A549 (cell line): ENCODE data around the gene CDH4. TPM values are rescaled to one million over a fixed set of nuclear protein-coding genes. Genes with fewer than 3 reads are reported as not detected.

ENCODE experiments used
- ATAC-seq, 2 experiments: fragments of 200-7000 bp in 1 of 2; fragments of >200 bp in 1 of 2; cut with Nextera tagmentation in 1 of 2; cut with Tn5 transposase in 1 of 2; 3 replicates each; pipeline versions ENCODE4 v1.8.0 to v1.9.1; 2018 to 2020; ENCODE audit warnings: mild to moderate bottlenecking in 1 of 2, moderate library complexity in 1 of 2
- CTCF ChIA-PET: fragments of 300-600 bp; sonication (Branson Sonifier 250); formaldehyde crosslinking; extraction: SDS; loops from one replicate; lab custom pipeline; 2021; ENCODE audit warnings: antibody characterized with exemption, inconsistent platforms; lab: Yijun Ruan, JAX
- POLR2A ChIA-PET: fragments of 350-600 bp; formaldehyde crosslinking; extraction: SDS; loops from one replicate; lab custom pipeline; 2021; ENCODE audit warnings: antibody characterized with exemption, inconsistent platforms; lab: Yijun Ruan, JAX
- DNase-seq, 2 experiments: peaks; one replicate each; pipeline versions ENCODE4 v3.0.0 to v3.0.0-alpha.2; 2011 to 2016; ENCODE audit warnings: low read depth in 1 of 2, low spot score in 1 of 2
- FAIRE-seq: peaks from 2 replicates; lab custom pipeline; 2011; peaks lifted over from hg19 to GRCh38; lab: Jason Lieb, UNC
- H3K27ac ChIP-seq, 2 experiments: fragments of >200 bp; sonication (Bioruptor Twin); formaldehyde crosslinking; 3 replicates each; pipeline ENCODE4 v1.5.1; 2016 to 2017
- H3K4me1 ChIP-seq: fragments of >200 bp; sonication (Bioruptor Twin); formaldehyde crosslinking; 3 replicates; pipeline ENCODE4 v1.6.1; 2016
- H3K4me2 ChIP-seq: fragments of >200 bp; sonication (Bioruptor Twin); formaldehyde crosslinking; 3 replicates; pipeline ENCODE4 v1.6.1; 2016
- H3K4me3 ChIP-seq: fragments of >200 bp; sonication (Bioruptor Twin); formaldehyde crosslinking; 3 replicates; pipeline ENCODE4 v1.5.1; 2016
- H3K9me3 ChIP-seq: fragments of >200 bp; sonication (Bioruptor Twin); formaldehyde crosslinking; 3 replicates; pipeline ENCODE4 v1.6.1; 2016
- BHLHE40 ChIP-seq: IDR thresholded peaks from 2 replicates; pipeline ENCODE4 v1.6.1; 2012; ENCODE audit warnings: low read depth, low read length, inconsistent platforms
- CBX2 ChIP-seq: fragments of 200-600 bp; sonication (generic); IDR thresholded peaks from 2 replicates; pipeline ENCODE4 v1.6.1; 2016; ENCODE audit warnings: low read depth, mild to moderate bottlenecking, borderline replicate concordance
- CHD2 ChIP-seq: fragments of 150-350 bp; IDR thresholded peaks from 2 replicates; pipeline ENCODE4 v1.6.1; 2014; ENCODE audit warnings: low read length; ENCODE audit not compliant: partially characterized antibody
- EHF ChIP-seq: fragments of 250-450 bp; sonication (Bioruptor Pico); IDR thresholded peaks from 2 replicates; pipeline ENCODE4 v1.5.0; 2020; ENCODE audit warnings: mild to moderate bottlenecking
- EHMT2 ChIP-seq: fragments of 200-600 bp; sonication (generic); IDR thresholded peaks from 2 replicates; pipeline ENCODE4 v1.6.1; 2016; ENCODE audit warnings: antibody characterized with exemption, low read depth, mild to moderate bottlenecking, moderate library complexity
- EP300 ChIP-seq, 2 experiments: fragments of >200 bp; sonication (Bioruptor Twin); formaldehyde crosslinking; IDR thresholded peaks; 2 replicates in 1 of 2; 3 replicates in 1 of 2; pipeline ENCODE4 v1.6.1; 2016 to 2017
- FOSB ChIP-seq: fragments of 250-450 bp; sonication (Bioruptor Pico); IDR thresholded peaks from 2 replicates; pipeline ENCODE4 v1.5.0; 2020; ENCODE audit warnings: mild to moderate bottlenecking, moderate library complexity
- FOSL2 ChIP-seq, 2 experiments: fragments of 450-650 bp in 1 of 2; fragments of >200 bp in 1 of 2; sonication (Bioruptor Twin) in 1 of 2; formaldehyde crosslinking; IDR thresholded peaks; 2 replicates each; pipeline versions ENCODE4 v1.5.0 to v1.6.1; 2016 to 2020; ENCODE audit warnings: mild to moderate bottlenecking in 1 of 2, moderate library complexity in 1 of 2
- GATA3 ChIP-seq: IDR thresholded peaks from 2 replicates; pipeline ENCODE4 v1.6.1; 2012; ENCODE audit warnings: borderline replicate concordance
- HEYL ChIP-seq: fragments of 250-450 bp; sonication (Bioruptor Pico); IDR thresholded peaks from 2 replicates; pipeline ENCODE4 v1.8.0; 2021; ENCODE audit warnings: mild to moderate bottlenecking, moderate library complexity
- HOXA7 ChIP-seq: fragments of 250-450 bp; sonication (Bioruptor Pico); IDR thresholded peaks from 2 replicates; pipeline ENCODE4 v1.5.0; 2020; ENCODE audit warnings: mild to moderate bottlenecking, moderate library complexity
- HOXB13 ChIP-seq: fragments of 250-450 bp; sonication (Bioruptor Pico); IDR thresholded peaks from 2 replicates; pipeline ENCODE4 v1.5.0; 2020; ENCODE audit warnings: low read depth, mild to moderate bottlenecking, moderate library complexity
- JUN ChIP-seq, 2 experiments: fragments of >200 bp; sonication (Bioruptor Twin); formaldehyde crosslinking; IDR thresholded peaks; 2 replicates in 1 of 2; 3 replicates in 1 of 2; pipeline ENCODE4 v1.6.1; 2016 to 2017
- JUNB ChIP-seq: fragments of >200 bp; sonication (Bioruptor Twin); formaldehyde crosslinking; IDR thresholded peaks from 2 replicates; pipeline ENCODE4 v1.6.1; 2016
- KDM1A ChIP-seq: fragments of 200-600 bp; sonication (generic); IDR thresholded peaks from 2 replicates; pipeline ENCODE4 v1.6.1; 2016; ENCODE audit warnings: low read depth, mild to moderate bottlenecking
- MAFK ChIP-seq: fragments of 450-650 bp; IDR thresholded peaks from 2 replicates; pipeline ENCODE4 v1.6.1; 2014; ENCODE audit not compliant: partially characterized antibody
- NR3C1 ChIP-seq: fragments of >200 bp; sonication (Bioruptor Twin); formaldehyde crosslinking; IDR thresholded peaks from 3 replicates; pipeline ENCODE4 v1.6.1; 2017
- RAD21 ChIP-seq, 2 experiments: fragments of >200 bp in 1 of 2; sonication (Bioruptor Twin) in 1 of 2; formaldehyde crosslinking in 1 of 2; IDR thresholded peaks in 1 of 2; conservative IDR thresholded peaks in 1 of 2; 2 replicates in 1 of 2; 3 replicates in 1 of 2; pipeline ENCODE4 v1.6.1; 2012 to 2018; ENCODE audit warnings: inconsistent platforms in 1 of 2
- RFX5 ChIP-seq: fragments of 450-650 bp; IDR thresholded peaks from 2 replicates; pipeline ENCODE4 v1.7.1; 2014; ENCODE audit warnings: antibody characterized with exemption, mild to moderate bottlenecking, moderate library complexity
- RNF2 ChIP-seq: fragments of 200-600 bp; sonication (generic); IDR thresholded peaks from 2 replicates; pipeline ENCODE4 v1.6.1; 2016; ENCODE audit warnings: low read depth, mild to moderate bottlenecking, antibody characterized with exemption, moderate library complexity, borderline replicate concordance
- SMC3 ChIP-seq: fragments of >200 bp; sonication (Bioruptor Twin); formaldehyde crosslinking; IDR thresholded peaks from 3 replicates; pipeline ENCODE4 v1.6.1; 2018; ENCODE audit warnings: inconsistent platforms
- SREBF2 ChIP-seq: fragments of 450-650 bp; IDR thresholded peaks from 2 replicates; pipeline ENCODE4 v1.6.1; 2014; ENCODE audit warnings: mild to moderate bottlenecking, moderate library complexity
- ZNF302 ChIP-seq: fragments of 250-450 bp; sonication (Bioruptor Pico); IDR thresholded peaks from 2 replicates; pipeline ENCODE4 v1.9.0; 2021; ENCODE audit warnings: inconsistent platforms, mild to moderate bottlenecking, moderate library complexity
- WGBS: methylation state at CpG from one replicate; pipeline ENCODE4 v1.1.6; 2017; ENCODE audit errors: missing lambda C conversion rate; 5-methylcytosine and 5-hydroxymethylcytosine counted together
- polyA plus RNA-seq, 4 experiments: library from polyadenylated mRNA; depleted of rRNA in 3 of 4; stranded (reverse); fragments of >200 nt; fragmentation: RNase III in 1 of 4; extraction: RNeasy Plus Mini Kit Qiagen cat#74134 plus additional on column Dnase treatment in 1 of 4; gene quantifications; 2 replicates in 3 of 4; 3 replicates in 1 of 4; pipeline ENCODE4 v1.2.3, GENCODE V29; 2011 to 2017
- TF ChIP-seq, protein P1 (sequence below): IDR thresholded peaks from 2 replicates; pipeline ENCODE4 v1.6.1; 2012
- TF ChIP-seq, protein P2 (sequence below): fragments of 450-650 bp; IDR thresholded peaks from 2 replicates; pipeline ENCODE4 v1.6.1; 2014; ENCODE audit warnings: antibody characterized with exemption
- TF ChIP-seq, protein P3 (sequence below): fragments of >200 bp; sonication (Bioruptor Twin); formaldehyde crosslinking; IDR thresholded peaks from 2 replicates; pipeline ENCODE4 v1.6.1; 2016
- TF ChIP-seq, protein P4 (sequence below): fragments of >200 bp; sonication (Bioruptor Twin); formaldehyde crosslinking; IDR thresholded peaks from 3 replicates; pipeline ENCODE4 v1.5.1; 2016
- TF ChIP-seq, protein P5 (sequence below): fragments of >200 bp; sonication (Bioruptor Twin); formaldehyde crosslinking; IDR thresholded peaks from 3 replicates; pipeline ENCODE4 v1.6.1; 2016
- TF ChIP-seq, protein P6 (sequence below): fragments of 250-450 bp; sonication (Bioruptor Pico); IDR thresholded peaks from 2 replicates; pipeline ENCODE4 v1.5.0; 2020; ENCODE audit warnings: low read depth, mild to moderate bottlenecking, moderate library complexity

Gene CDH4
- polyA plus RNA-seq, 2 of the 4 experiments (the other 2 are of a cell fraction) = 3.4 to 10.3 TPM

DNA sequence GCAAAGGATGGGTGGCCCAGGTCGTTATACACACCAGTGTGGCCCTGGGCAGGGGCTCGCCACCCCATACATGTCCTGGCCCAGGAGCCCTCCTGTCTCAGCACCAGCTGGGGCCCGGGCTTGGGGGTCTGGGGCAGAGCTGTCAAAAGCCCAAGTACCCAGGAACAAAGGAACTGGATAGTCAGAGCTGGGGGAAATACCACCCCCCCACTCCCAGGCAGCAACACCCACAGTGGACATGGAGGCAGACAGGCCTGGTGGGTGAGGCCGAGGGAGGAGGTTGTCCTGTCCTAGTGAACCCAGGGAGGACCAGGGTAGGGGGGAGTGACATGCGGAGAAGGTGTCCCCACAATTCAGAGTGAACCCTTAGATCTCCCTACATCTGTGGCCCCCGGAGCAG is 406.5 kb downstream of the CDH4 start:
- no peak for TF ChIP-seq MAFK
- no peak for TF ChIP-seq EHF (CRISPR knock-in tag)
- no peak for TF ChIP-seq RFX5
- TF ChIP-seq, protein P1, sequence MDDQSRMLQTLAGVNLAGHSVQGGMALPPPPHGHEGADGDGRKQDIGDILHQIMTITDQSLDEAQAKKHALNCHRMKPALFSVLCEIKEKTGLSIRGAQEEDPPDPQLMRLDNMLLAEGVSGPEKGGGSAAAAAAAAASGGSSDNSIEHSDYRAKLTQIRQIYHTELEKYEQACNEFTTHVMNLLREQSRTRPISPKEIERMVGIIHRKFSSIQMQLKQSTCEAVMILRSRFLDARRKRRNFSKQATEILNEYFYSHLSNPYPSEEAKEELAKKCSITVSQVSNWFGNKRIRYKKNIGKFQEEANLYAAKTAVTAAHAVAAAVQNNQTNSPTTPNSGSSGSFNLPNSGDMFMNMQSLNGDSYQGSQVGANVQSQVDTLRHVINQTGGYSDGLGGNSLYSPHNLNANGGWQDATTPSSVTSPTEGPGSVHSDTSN = no peak
- TF ChIP-seq, protein P2, sequence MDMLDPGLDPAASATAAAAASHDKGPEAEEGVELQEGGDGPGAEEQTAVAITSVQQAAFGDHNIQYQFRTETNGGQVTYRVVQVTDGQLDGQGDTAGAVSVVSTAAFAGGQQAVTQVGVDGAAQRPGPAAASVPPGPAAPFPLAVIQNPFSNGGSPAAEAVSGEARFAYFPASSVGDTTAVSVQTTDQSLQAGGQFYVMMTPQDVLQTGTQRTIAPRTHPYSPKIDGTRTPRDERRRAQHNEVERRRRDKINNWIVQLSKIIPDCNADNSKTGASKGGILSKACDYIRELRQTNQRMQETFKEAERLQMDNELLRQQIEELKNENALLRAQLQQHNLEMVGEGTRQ = no peak
- TF ChIP-seq FOSL2 (IDR thresholded peaks at IDR 0.05) = no peak
- TF ChIP-seq FOSL2 (CRISPR knock-in tag; IDR thresholded peaks at IDR 0.05) = no peak
- no peak for TF ChIP-seq EP300 (IDR thresholded peaks at IDR 0.05)
- no peak for TF ChIP-seq SREBF2
- TF ChIP-seq SMC3 = no peak
- no peak for TF ChIP-seq JUNB
- TF ChIP-seq, all 56 proteins: peak for 0
- ATAC-seq (no peak), DNase-seq (no peak), FAIRE-seq (no peak)
- Histone ChIP-seq H3K4me3 (no peak overlapping the region), H3K4me1 (no peaks in the 10 kb centered on the region), H3K4me2 (no peak overlapping the region), H3K27ac (no peak overlapping the region), H3K9me3 (no peaks in the 10 kb centered on the region)
- WGBS = 66% methylated on average over 5 of the region's 6 CpGs
- ChIA-PET POLR2A (no interaction called here), CTCF (interaction anchor here (1.0 kb wide), 1 partner anchor 10 kb away, joined by 3 read pairs; no protein-coding TSS in a partner anchor)

DNA sequence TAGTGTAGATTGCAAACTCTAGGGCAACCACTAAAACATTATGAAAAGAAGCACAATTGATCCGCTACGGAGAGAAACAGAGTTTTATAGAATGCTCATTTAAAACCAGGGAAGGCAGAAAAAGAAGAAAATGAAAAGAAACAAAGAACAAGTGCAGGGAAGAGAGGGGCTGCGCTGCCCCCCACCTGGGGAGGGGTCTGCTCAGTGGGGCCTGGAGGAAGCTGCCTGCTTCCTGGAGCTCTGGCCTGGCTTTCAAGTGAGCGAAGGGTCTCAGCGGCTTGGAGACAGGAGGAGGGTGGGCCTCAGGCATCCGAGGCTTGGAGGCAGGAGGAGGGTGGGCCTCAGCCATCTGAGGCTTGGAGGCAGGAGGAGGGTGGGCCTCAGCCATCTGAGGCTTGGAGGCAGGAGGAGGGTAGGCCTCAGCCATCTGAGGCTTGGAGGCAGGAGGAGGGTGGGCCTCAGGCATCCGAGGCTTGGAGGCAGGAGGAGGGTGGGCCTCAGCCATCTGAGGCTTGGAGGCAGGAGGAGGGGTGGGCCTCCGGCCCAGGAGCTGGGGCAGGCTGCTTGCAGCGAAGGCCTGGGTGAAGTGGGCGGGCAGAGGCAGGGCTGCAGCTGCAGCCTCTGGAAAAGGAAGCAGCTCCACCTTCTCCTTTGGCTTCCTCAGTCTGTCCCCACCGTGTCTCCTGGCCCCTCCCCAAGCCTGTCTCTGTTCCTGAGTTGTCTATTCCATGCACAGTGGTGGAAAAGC is 407.4 kb downstream of the CDH4 start:
- TF ChIP-seq BHLHE40 (no peak), SMC3 (no peak), RAD21 (conservative IDR thresholded peaks at IDR 0.05 in 1 of 2, IDR thresholded peaks at IDR 0.05 in 1 of 2) (no peak), JUN (IDR thresholded peaks at IDR 0.05) (no peak), KDM1A (no peak), GATA3 (no peak), CHD2 (no peak), HOXA7 (no peak), ZNF302 (CRISPR knock-in tag) (no peak)
- TF ChIP-seq, protein P3, sequence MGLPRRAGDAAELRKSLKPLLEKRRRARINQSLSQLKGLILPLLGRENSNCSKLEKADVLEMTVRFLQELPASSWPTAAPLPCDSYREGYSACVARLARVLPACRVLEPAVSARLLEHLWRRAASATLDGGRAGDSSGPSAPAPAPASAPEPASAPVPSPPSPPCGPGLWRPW = no peak
- ChIA-PET POLR2A (no interaction called here), CTCF (interaction anchor here (1.0 kb wide), 1 partner anchor 9 kb away, joined by 3 read pairs; no protein-coding TSS in a partner anchor)
- ATAC-seq = no peak
- no peaks in the 10 kb centered on the region for H3K4me1 ChIP-seq
- DNase-seq = no peak
- H3K9me3 ChIP-seq = no peaks in the 10 kb centered on the region
- no peak for FAIRE-seq
- H3K4me3 ChIP-seq = no peak overlapping the region
- no peak overlapping the region for H3K27ac ChIP-seq
- no peak overlapping the region for H3K4me2 ChIP-seq
- 73% methylated on average over 10 of the region's 11 CpGs for WGBS

DNA sequence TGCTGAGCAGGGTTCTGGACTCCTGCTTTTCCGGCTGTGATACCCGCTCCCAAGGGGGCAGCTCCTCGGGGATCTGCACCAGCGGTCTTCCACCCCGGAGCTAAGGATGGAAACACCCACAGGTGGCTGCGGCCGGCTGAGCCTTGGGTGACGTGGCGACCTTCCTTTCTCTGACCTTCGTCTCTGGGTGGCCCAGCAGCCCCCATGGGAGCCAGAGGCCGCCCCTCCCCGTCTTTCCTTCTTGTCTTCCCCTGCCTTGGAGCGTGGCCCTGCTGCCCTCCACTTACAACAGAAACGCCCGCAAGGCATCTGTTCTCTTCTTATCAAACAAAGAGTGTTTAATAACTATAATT is 407.9 kb downstream of the CDH4 start:
- no peak for DNase-seq
- CTCF ChIA-PET = no interaction called here
- no peak for ATAC-seq
- H3K27ac ChIP-seq = no peak overlapping the region
- no peaks in the 10 kb centered on the region for H3K9me3 ChIP-seq
- FAIRE-seq = no peak
- no peak overlapping the region for H3K4me2 ChIP-seq
- no peak overlapping the region for H3K4me3 ChIP-seq
- POLR2A ChIA-PET = no interaction called here
- no peaks in the 10 kb centered on the region for H3K4me1 ChIP-seq
- WGBS = 79% methylated on average over 15 of the region's 15 CpGs
- no peak for TF ChIP-seq KDM1A
- TF ChIP-seq, protein P4, sequence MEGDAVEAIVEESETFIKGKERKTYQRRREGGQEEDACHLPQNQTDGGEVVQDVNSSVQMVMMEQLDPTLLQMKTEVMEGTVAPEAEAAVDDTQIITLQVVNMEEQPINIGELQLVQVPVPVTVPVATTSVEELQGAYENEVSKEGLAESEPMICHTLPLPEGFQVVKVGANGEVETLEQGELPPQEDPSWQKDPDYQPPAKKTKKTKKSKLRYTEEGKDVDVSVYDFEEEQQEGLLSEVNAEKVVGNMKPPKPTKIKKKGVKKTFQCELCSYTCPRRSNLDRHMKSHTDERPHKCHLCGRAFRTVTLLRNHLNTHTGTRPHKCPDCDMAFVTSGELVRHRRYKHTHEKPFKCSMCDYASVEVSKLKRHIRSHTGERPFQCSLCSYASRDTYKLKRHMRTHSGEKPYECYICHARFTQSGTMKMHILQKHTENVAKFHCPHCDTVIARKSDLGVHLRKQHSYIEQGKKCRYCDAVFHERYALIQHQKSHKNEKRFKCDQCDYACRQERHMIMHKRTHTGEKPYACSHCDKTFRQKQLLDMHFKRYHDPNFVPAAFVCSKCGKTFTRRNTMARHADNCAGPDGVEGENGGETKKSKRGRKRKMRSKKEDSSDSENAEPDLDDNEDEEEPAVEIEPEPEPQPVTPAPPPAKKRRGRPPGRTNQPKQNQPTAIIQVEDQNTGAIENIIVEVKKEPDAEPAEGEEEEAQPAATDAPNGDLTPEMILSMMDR = no peak
- no peak for TF ChIP-seq FOSB (CRISPR knock-in tag)
- no peak for TF ChIP-seq FOSL2 (IDR thresholded peaks at IDR 0.05)
- no peak for TF ChIP-seq FOSL2 (CRISPR knock-in tag; IDR thresholded peaks at IDR 0.05)
- TF ChIP-seq, protein P5, sequence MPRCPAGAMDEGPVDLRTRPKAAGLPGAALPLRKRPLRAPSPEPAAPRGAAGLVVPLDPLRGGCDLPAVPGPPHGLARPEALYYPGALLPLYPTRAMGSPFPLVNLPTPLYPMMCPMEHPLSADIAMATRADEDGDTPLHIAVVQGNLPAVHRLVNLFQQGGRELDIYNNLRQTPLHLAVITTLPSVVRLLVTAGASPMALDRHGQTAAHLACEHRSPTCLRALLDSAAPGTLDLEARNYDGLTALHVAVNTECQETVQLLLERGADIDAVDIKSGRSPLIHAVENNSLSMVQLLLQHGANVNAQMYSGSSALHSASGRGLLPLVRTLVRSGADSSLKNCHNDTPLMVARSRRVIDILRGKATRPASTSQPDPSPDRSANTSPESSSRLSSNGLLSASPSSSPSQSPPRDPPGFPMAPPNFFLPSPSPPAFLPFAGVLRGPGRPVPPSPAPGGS = no peak
- TF ChIP-seq, protein P6, sequence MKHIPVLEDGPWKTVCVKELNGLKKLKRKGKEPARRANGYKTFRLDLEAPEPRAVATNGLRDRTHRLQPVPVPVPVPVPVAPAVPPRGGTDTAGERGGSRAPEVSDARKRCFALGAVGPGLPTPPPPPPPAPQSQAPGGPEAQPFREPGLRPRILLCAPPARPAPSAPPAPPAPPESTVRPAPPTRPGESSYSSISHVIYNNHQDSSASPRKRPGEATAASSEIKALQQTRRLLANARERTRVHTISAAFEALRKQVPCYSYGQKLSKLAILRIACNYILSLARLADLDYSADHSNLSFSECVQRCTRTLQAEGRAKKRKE (CRISPR knock-in tag) = no peak
- no peak for TF ChIP-seq NR3C1
- no peak for TF ChIP-seq ZNF302 (CRISPR knock-in tag)
- no peak for TF ChIP-seq EHMT2
- no peak for TF ChIP-seq HEYL
- TF ChIP-seq CHD2 = no peak
- no peak for TF ChIP-seq RNF2
- TF ChIP-seq HOXB13 (CRISPR knock-in tag) = no peak
- no peak for TF ChIP-seq EP300 (IDR thresholded peaks at IDR 0.05)
- TF ChIP-seq CBX2 = no peak
